Measurements from ENCODE around the gene PRELID3B.

The PRELID3B gene

DNA sequence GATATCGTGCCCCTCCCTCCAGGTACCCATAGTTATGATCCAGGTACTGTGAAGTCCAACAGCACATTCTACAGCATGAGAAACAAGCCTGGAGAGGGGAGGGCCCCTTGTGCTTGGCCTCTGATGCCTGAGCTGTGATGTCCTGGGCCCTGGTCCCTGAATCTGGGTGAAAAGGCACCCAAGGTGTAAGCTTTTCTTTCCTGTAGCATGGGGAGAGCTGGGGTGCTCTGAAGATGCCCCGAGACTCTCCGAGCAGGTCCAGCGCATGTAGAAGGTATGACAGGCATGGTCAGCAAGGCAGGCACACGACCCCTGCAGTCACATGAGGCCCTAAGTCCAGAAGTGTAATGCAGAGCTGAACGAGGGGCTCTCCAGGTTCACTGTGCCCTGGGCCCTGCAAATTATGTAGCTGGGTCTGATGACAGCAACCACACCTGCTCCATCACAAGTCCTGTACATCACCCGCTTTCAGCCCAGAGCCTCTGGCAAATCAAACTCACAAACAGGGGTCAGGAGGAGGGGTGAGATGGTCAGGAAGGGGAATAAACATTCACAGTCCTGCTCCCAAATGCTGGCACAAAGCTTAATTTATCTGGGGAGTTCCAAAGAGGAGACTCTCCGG is 33.8 kb downstream of the PRELID3B start:
- no peak overlapping the region for H2AFZ ChIP-seq (ENCODE audit: insufficient read depth, low read length, poor library complexity)
- no peak overlapping the region for H4K12ac ChIP-seq (ENCODE audit: low read depth, low read length)
- H3K9me3 ChIP-seq (ENCODE audit: insufficient read depth, low read depth, low read length) = no peaks in the 10 kb centered on the region

DNA sequence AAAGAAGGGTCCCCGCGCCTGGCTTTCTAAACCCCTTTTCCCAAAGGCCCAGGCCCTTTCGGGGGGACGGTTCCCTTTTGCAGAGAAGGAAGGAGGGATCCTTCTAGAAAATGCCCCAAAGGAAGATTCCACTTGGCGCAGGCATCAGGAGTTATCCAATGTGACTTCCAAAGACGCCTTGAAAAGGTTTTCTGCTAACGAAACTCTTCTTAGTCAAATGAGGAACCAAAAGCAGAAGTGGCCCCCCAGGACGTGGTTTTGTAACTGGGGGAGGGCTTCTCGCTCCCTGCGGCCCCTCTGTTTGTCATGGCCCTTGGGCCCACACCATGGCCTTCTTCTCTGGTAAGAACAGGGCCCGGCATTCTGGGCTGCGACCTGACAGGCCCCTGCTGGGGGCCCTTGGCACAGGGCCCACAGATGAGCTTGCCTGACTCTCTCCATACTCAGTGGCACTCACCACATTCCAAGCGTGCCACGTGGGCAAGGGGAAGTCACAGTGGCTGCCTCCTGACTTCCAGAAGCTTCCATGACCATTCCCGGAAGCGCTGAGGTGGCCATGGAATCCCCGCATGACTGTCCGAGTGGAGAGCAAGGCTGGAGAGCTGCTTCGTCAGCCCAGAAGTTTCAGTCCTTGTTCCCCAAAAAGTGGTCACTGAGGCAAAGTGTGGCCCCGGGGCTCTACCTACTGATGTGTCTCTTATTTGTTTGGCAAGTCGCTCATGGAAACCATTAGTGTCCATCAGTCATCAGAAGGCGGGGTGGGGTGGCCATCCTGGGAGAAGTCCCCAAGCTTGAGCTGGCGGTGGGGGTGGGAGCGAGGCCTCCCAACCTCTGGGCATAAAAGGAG is 34.7 kb downstream of the PRELID3B start:
- Histone ChIP-seq H3K4me1 (ENCODE audit: control insufficient read depth in 1 of 2, insufficient read depth in 2 of 2, low read length in 2 of 2) (peaks cover 31 to 33% of the 10 kb centered on the region in 2 experiments), H3K79me1 (ENCODE audit: low read length) (peaks cover 26% of the 10 kb centered on the region), H3K9me3 (ENCODE audit: insufficient read depth, low read depth, low read length) (no peaks in the 10 kb centered on the region), H3K79me2 (ENCODE audit: control insufficient read depth, insufficient read depth, low read length, poor library complexity) (peaks cover 7% of the 10 kb centered on the region), H4K91ac (ENCODE audit: low read depth, low read length) (peak overlapping the region; percentile 83), H3K18ac (ENCODE audit: low read length) (peak overlapping the region; percentile 43), H2BK120ac (ENCODE audit: insufficient read depth, low read length, poor library complexity) (peak overlapping the region; percentile 69), H3K4me3 (ENCODE audit: low read depth, low read length) (no peak overlapping the region), H3K9ac (ENCODE audit: low read length) (no peak overlapping the region), H2BK5ac (ENCODE audit: low read depth, low read length, poor library complexity) (peak overlapping the region; percentile 34), H2BK12ac (ENCODE audit: low read length) (peak overlapping the region; percentile 61), H2AFZ (ENCODE audit: insufficient read depth, low read length, poor library complexity) (peak overlapping the region; percentile 30), H3K27ac (ENCODE audit: low read depth, low read length) (no peak overlapping the region), H2AK5ac (ENCODE audit: low read length) (peak overlapping the region; percentile 77), H4K12ac (ENCODE audit: low read depth, low read length) (peak overlapping the region; percentile 32), H3K23ac (ENCODE audit: low read length) (no peak overlapping the region), H4K8ac (ENCODE audit: low read depth, low read length) (peak overlapping the region; percentile 94), H3K36me3 (ENCODE audit: control insufficient read depth in 1 of 2, insufficient read depth in 2 of 2, low read length in 2 of 2) (no peaks in the 10 kb centered on the region), H3K14ac (ENCODE audit: low read length) (peak overlapping the region; percentile 62), H3K27me3 (ENCODE audit: insufficient read depth, low read length) (no peaks in the 10 kb centered on the region), H3K4ac (ENCODE audit: low read depth, low read length) (peak overlapping the region; percentile 34), H3K4me2 (ENCODE audit: low read length) (peak overlapping the region; percentile 80)
- peak; percentile 49 to 55 for DNase-seq
- no CpG with 5 or more reads among the region's 24 CpGs for WGBS (ENCODE audit: extremely low coverage, insufficient coverage, insufficient read length)

More for the DNA sequence above, 33.8 kb downstream of the PRELID3B start:
- no peak overlapping the region for H3K4me2 ChIP-seq (ENCODE audit: low read length)
- H3K14ac ChIP-seq (ENCODE audit: low read length) = no peak overlapping the region
- H4K8ac ChIP-seq (ENCODE audit: low read depth, low read length) = no peak overlapping the region
- H3K4me1 ChIP-seq (ENCODE audit: control insufficient read depth in 1 of 2, insufficient read depth in 2 of 2, low read length in 2 of 2) = peaks cover 31 to 33% of the 10 kb centered on the region in 2 experiments
- no peak overlapping the region for H3K27ac ChIP-seq (ENCODE audit: low read depth, low read length)
- H2BK120ac ChIP-seq (ENCODE audit: insufficient read depth, low read length, poor library complexity) = no peak overlapping the region
- H3K4me3 ChIP-seq (ENCODE audit: low read depth, low read length) = no peak overlapping the region
- no peak overlapping the region for H2BK5ac ChIP-seq (ENCODE audit: low read depth, low read length, poor library complexity)
- H3K79me2 ChIP-seq (ENCODE audit: control insufficient read depth, insufficient read depth, low read length, poor library complexity) = peaks cover 7% of the 10 kb centered on the region
- H3K36me3 ChIP-seq (ENCODE audit: control insufficient read depth in 1 of 2, insufficient read depth in 2 of 2, low read length in 2 of 2) = no peaks in the 10 kb centered on the region
- H3K18ac ChIP-seq (ENCODE audit: low read length) = no peak overlapping the region
- H3K27me3 ChIP-seq (ENCODE audit: insufficient read depth, low read length) = no peaks in the 10 kb centered on the region
- no peak overlapping the region for H4K91ac ChIP-seq (ENCODE audit: low read depth, low read length)
- peaks cover 26% of the 10 kb centered on the region for H3K79me1 ChIP-seq (ENCODE audit: low read length)
- H2BK12ac ChIP-seq (ENCODE audit: low read length) = peak overlapping the region; percentile 64
- H3K23ac ChIP-seq (ENCODE audit: low read length) = no peak overlapping the region
- no peak overlapping the region for H3K9ac ChIP-seq (ENCODE audit: low read length)
- H2AK5ac ChIP-seq (ENCODE audit: low read length) = peak overlapping the region; percentile 66
- peak overlapping the region; percentile 9 for H3K4ac ChIP-seq (ENCODE audit: low read depth, low read length)
- no peak for DNase-seq
- no CpG with 5 or more reads among the region's 8 CpGs for WGBS (ENCODE audit: extremely low coverage, insufficient coverage, insufficient read length)

DNA sequence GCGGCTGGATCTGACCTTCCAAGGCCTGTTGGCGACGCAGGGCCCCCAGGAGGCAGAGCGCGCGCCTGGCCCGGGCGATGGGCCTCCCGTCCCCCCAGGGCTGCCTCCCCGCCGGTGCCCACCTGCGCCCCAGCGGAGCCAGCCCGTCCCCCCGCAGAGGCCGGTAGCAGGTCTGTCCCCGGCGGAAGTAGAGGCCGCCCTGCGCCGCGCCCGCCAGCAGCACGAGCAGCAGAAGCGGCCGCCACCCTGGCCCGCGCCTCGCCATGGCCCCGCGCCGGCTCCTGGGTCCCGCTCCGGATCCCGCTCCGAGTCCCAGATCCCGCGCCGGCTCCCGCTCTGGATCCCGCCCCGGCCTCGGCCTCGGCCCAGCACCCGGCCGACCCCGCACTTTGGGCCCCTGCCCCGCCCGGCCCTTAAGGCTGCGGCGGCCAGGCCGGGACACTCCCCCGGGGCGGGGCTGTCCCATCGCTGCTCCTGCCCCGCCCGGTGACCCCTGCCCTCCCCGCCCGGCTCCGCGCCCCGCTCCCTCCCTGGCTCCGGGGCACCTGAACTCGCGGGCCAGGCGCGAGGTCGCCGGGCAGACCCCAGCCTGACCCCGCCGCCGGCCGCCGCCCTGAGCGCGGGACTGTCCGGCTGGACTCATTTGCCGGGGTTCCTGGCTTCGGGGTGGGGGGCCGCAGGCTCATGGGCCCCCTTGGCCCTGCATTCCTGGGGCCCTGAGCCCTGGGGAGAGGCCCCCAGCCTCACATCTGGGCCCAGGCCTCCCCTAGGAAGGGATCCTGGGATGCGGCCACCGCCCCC is 35.5 kb downstream of the PRELID3B start, which contains the start of gene CTSZ:
Gene CTSZ, minus strand, starts transcription at position 391 of the 801 bp plus-strand sequence. Its CDS starts 126 bp downstream, at position 265.
- Histone ChIP-seq H3K4me3 (ENCODE audit: low read depth, low read length) (peak within 1 kb of the TSS; percentile 70), H4K8ac (ENCODE audit: low read depth, low read length) (peak within 1 kb of the TSS; percentile 94), H3K14ac (ENCODE audit: low read length) (peak within 1 kb of the TSS; percentile 92), H3K23ac (ENCODE audit: low read length) (no peak within 1 kb of the TSS), H2BK120ac (ENCODE audit: insufficient read depth, low read length, poor library complexity) (peak within 1 kb of the TSS; percentile 91), H3K27ac (ENCODE audit: low read depth, low read length) (peak within 1 kb of the TSS; percentile 2), H3K9ac (ENCODE audit: low read length) (no peak within 1 kb of the TSS), H3K18ac (ENCODE audit: low read length) (peak within 1 kb of the TSS; percentile 88), H3K27me3 (ENCODE audit: insufficient read depth, low read length) (no peaks in the 10 kb centered on the region), H2BK5ac (ENCODE audit: low read depth, low read length, poor library complexity) (peak within 1 kb of the TSS; percentile 60), H3K4ac (ENCODE audit: low read depth, low read length) (peak within 1 kb of the TSS; percentile 78), H3K79me1 (ENCODE audit: low read length) (peaks cover 26% of the 10 kb centered on the region), H4K12ac (ENCODE audit: low read depth, low read length) (peak within 1 kb of the TSS; percentile 81), H2AK5ac (ENCODE audit: low read length) (peak within 1 kb of the TSS; percentile 77), H3K79me2 (ENCODE audit: control insufficient read depth, insufficient read depth, low read length, poor library complexity) (peaks cover 7% of the 10 kb centered on the region), H3K4me1 (ENCODE audit: control insufficient read depth in 1 of 2, insufficient read depth in 2 of 2, low read length in 2 of 2) (peaks cover 31 to 33% of the 10 kb centered on the region in 2 experiments), H2BK12ac (ENCODE audit: low read length) (peak within 1 kb of the TSS; percentile 62), H3K36me3 (ENCODE audit: control insufficient read depth in 1 of 2, insufficient read depth in 2 of 2, low read length in 2 of 2) (peaks cover 0 to under 1% of the 10 kb centered on the region in 2 experiments), H2AFZ (ENCODE audit: insufficient read depth, low read length, poor library complexity) (peak within 1 kb of the TSS; percentile 57), H3K9me3 (ENCODE audit: insufficient read depth, low read depth, low read length) (no peaks in the 10 kb centered on the region), H4K91ac (ENCODE audit: low read depth, low read length) (peak within 1 kb of the TSS; percentile 93), H3K4me2 (ENCODE audit: low read length) (peak within 1 kb of the TSS; percentile 80)
- DNase-seq = peak; percentile 46 to 63
- WGBS (ENCODE audit: extremely low coverage, insufficient coverage, insufficient read length) = no CpG with 5 or more reads among the region's 82 CpGs

Measured in trophoblast cell (in vitro differentiated cells and primary cell).